Measurements from ENCODE around the gene CNTRL. TPM values are rescaled to one million over a fixed set of nuclear protein-coding genes. Genes with fewer than 3 reads are reported as not detected.

The CNTRL gene
- total and polyA plus RNA-seq, 2 experiments from 2014 or later = 3.4 to 7.9 TPM

DNA sequence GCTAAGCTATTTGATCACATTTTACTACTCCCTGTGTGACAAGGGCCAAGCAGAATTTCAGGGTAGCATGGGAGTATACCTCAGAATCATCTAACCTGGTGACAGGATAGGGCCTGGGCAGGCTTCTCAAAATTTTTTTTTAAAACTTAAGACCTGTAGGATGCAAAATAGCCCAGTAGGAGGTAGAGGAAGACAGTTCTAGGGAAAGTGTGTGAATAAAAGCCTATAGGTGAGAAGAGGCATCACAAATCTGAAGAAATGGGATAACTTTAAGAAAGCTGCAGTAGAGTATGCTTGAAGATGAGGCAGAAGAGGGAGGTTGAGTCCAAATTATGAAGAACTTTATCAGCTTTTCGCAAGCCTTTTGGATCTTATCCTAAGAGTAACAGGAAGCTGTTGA, 32.3 kb downstream of the CNTRL start:
- Histone ChIP-seq H4K20me1 (ENCODE audit: insufficient read depth, poor library complexity, severe bottlenecking) (no peaks in the 10 kb centered on the region), H3K9me2 (replicated peaks; ENCODE audit: insufficient read depth) (no peaks in the 10 kb centered on the region), H3K4me2 (no peak overlapping the region), H3K27ac (no peak overlapping the region), H2AFZ (no peak overlapping the region), H3K9me3 (ENCODE audit: low read depth) (no peaks in the 10 kb centered on the region), H3K36me3 (replicated peaks; ENCODE audit: insufficient read depth, low read depth) (no peaks in the 10 kb centered on the region), H3K4me3 (no peak overlapping the region), H3K4me1 (ENCODE audit: insufficient read depth) (no peaks in the 10 kb centered on the region), H3K27me3 (no peaks in the 10 kb centered on the region), H3K79me2 (no peaks in the 10 kb centered on the region)
- 91% methylated on average over 1 of the region's 1 CpG for WGBS (ENCODE audit: low lambda C conversion rate, missing lambda C conversion rate)
- no peak for DNase-seq (ENCODE audit: low spot score)
- no peak for TF ChIP-seq EZH2 (IDR thresholded peaks at IDR 0.05; ENCODE audit: borderline replicate concordance)
- no peak for TF ChIP-seq CTCF (IDR thresholded peaks at IDR 0.05; ENCODE audit: poor library complexity)
- TF ChIP-seq EZH2phosphoT487 (IDR thresholded peaks at IDR 0.05; ENCODE audit: low read depth, severe bottlenecking, unreplicated experiment) = no peak

DNA sequence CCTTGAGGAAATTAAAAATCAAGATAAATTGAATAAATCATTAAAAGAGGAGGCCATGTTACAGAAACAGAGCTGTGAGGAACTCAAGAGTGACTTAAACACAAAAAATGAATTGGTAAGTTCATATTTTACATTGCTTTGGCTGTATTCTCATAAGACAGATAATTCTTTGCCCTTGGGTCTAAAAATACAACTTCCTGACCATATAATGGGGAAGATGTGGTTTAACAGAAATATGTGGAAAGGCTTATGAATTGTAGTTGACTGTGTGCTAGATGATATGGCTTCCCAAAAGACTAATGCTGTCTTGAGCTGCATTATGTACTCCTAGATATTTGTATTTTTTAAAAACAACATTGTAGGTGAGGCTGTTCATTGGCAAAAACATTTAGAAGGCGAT, 33.1 kb downstream of the CNTRL start:
- H3K27ac ChIP-seq = no peak overlapping the region
- TF ChIP-seq EZH2 (IDR thresholded peaks at IDR 0.05; ENCODE audit: borderline replicate concordance) (no peak), CTCF (IDR thresholded peaks at IDR 0.05; ENCODE audit: poor library complexity) (no peak), EZH2phosphoT487 (IDR thresholded peaks at IDR 0.05; ENCODE audit: low read depth, severe bottlenecking, unreplicated experiment) (no peak)
- H3K36me3 ChIP-seq (replicated peaks; ENCODE audit: insufficient read depth, low read depth) = no peaks in the 10 kb centered on the region
- no peak for DNase-seq (ENCODE audit: low spot score)
- H2AFZ ChIP-seq = no peak overlapping the region
- H3K4me3 ChIP-seq = no peak overlapping the region
- no peaks in the 10 kb centered on the region for H3K79me2 ChIP-seq
- H3K4me2 ChIP-seq = no peak overlapping the region
- 94% methylated on average over 1 of the region's 1 CpG for WGBS (ENCODE audit: low lambda C conversion rate, missing lambda C conversion rate)
- H3K27me3 ChIP-seq = no peaks in the 10 kb centered on the region
- no peaks in the 10 kb centered on the region for H4K20me1 ChIP-seq (ENCODE audit: insufficient read depth, poor library complexity, severe bottlenecking)
- no peaks in the 10 kb centered on the region for H3K4me1 ChIP-seq (ENCODE audit: insufficient read depth)
- H3K9me2 ChIP-seq (replicated peaks; ENCODE audit: insufficient read depth) = no peaks in the 10 kb centered on the region
- no peaks in the 10 kb centered on the region for H3K9me3 ChIP-seq (ENCODE audit: low read depth)

- no peak for TF ChIP-seq EZH2 (IDR thresholded peaks at IDR 0.05; ENCODE audit: borderline replicate concordance)
- no peak for TF ChIP-seq CTCF (IDR thresholded peaks at IDR 0.05; ENCODE audit: poor library complexity)
- WGBS (ENCODE audit: low lambda C conversion rate, missing lambda C conversion rate) = 95% methylated on average over 1 of the region's 1 CpG
- Histone ChIP-seq H3K27ac (no peak overlapping the region), H4K20me1 (ENCODE audit: insufficient read depth, poor library complexity, severe bottlenecking) (no peaks in the 10 kb centered on the region), H3K9me2 (replicated peaks; ENCODE audit: insufficient read depth) (no peaks in the 10 kb centered on the region), H3K4me2 (no peak overlapping the region), H3K27me3 (no peaks in the 10 kb centered on the region), H2AFZ (no peak overlapping the region), H3K4me3 (no peak overlapping the region), H3K79me2 (no peaks in the 10 kb centered on the region), H3K9me3 (ENCODE audit: low read depth) (no peaks in the 10 kb centered on the region), H3K36me3 (replicated peaks; ENCODE audit: insufficient read depth, low read depth) (no peaks in the 10 kb centered on the region), H3K4me1 (ENCODE audit: insufficient read depth) (no peaks in the 10 kb centered on the region)
- DNase-seq (ENCODE audit: low spot score) = no peak
Observed at GRCh38 chr9:121115466-121115865, 40.7 kb downstream of the CNTRL start.

- Histone ChIP-seq H3K27me3 (no peaks in the 10 kb centered on the region), H4K20me1 (ENCODE audit: insufficient read depth, poor library complexity, severe bottlenecking) (no peaks in the 10 kb centered on the region), H3K4me1 (ENCODE audit: insufficient read depth) (peaks cover 10% of the 10 kb centered on the region), H3K4me2 (no peak overlapping the region), H2AFZ (no peak overlapping the region), H3K9me3 (ENCODE audit: low read depth) (no peaks in the 10 kb centered on the region), H3K36me3 (replicated peaks; ENCODE audit: insufficient read depth, low read depth) (no peaks in the 10 kb centered on the region), H3K27ac (no peak overlapping the region), H3K4me3 (no peak overlapping the region), H3K79me2 (peaks cover 5% of the 10 kb centered on the region), H3K9me2 (replicated peaks; ENCODE audit: insufficient read depth) (no peaks in the 10 kb centered on the region)
- 74% methylated on average over 2 of the region's 2 CpGs for WGBS (ENCODE audit: low lambda C conversion rate, missing lambda C conversion rate)
- no peak for DNase-seq (ENCODE audit: low spot score)
- TF ChIP-seq EZH2 (IDR thresholded peaks at IDR 0.05; ENCODE audit: borderline replicate concordance) (no peak), EZH2phosphoT487 (IDR thresholded peaks at IDR 0.05; ENCODE audit: low read depth, severe bottlenecking, unreplicated experiment) (no peak), CTCF (IDR thresholded peaks at IDR 0.05; ENCODE audit: poor library complexity) (no peak)
Observed at GRCh38 chr9:121118266-121118665, 43.5 kb downstream of the CNTRL start.

Data from hepatocyte (in vitro differentiated cells).